Measurements from ENCODE around the gene RPP25. TPM values are rescaled to one million over a fixed set of nuclear protein-coding genes. Genes with fewer than 3 reads are reported as not detected.
A peak's percentile ranks its signal among the peaks of the same experiment; 100 is the strongest.

The RPP25 gene
- total and polyA plus RNA-seq, 2 of the 13 experiments (the other 11 are each of a cell fraction or from before 2014, with no cell fraction given): 0.05 to 0.11 TPM

DNA sequence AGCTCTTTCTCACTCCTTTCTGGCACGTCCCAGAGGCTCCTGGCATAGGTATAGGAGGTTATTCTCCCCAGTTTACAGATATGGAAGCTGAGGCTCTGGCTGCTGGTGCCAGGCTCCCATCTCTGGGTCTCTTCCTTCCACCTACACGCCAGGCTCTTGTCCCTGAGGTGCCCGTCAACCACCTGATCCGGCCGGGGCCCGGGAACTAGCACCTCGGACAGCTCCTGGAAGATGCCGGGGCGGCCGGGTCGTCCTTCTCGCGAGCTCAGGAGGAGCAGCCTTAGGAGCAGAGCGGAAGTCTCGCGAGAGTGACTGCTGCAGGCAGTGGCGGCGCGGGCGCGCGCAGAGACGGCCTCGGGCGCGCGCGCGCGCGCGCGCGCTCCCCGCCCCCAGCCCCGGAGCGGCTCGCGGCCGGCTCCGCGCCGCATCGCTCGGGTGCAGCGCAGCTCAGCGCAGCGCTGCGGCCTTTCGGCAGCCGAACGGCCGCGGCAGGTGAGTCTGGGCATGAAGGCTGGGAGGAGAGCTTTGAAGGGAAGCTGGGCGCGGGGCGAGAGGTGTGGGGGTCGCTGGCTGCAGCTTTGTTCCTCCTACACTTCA lies 38.7 kb upstream of the RPP25 start, which contains the start of gene SCAMP5 (continued):
- TF ChIP-seq, protein P1, sequence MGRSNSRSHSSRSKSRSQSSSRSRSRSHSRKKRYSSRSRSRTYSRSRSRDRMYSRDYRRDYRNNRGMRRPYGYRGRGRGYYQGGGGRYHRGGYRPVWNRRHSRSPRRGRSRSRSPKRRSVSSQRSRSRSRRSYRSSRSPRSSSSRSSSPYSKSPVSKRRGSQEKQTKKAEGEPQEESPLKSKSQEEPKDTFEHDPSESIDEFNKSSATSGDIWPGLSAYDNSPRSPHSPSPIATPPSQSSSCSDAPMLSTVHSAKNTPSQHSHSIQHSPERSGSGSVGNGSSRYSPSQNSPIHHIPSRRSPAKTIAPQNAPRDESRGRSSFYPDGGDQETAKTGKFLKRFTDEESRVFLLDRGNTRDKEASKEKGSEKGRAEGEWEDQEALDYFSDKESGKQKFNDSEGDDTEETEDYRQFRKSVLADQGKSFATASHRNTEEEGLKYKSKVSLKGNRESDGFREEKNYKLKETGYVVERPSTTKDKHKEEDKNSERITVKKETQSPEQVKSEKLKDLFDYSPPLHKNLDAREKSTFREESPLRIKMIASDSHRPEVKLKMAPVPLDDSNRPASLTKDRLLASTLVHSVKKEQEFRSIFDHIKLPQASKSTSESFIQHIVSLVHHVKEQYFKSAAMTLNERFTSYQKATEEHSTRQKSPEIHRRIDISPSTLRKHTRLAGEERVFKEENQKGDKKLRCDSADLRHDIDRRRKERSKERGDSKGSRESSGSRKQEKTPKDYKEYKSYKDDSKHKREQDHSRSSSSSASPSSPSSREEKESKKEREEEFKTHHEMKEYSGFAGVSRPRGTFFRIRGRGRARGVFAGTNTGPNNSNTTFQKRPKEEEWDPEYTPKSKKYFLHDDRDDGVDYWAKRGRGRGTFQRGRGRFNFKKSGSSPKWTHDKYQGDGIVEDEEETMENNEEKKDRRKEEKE (IDR thresholded peaks at IDR 0.05): no peak
- TF ChIP-seq, protein P2, sequence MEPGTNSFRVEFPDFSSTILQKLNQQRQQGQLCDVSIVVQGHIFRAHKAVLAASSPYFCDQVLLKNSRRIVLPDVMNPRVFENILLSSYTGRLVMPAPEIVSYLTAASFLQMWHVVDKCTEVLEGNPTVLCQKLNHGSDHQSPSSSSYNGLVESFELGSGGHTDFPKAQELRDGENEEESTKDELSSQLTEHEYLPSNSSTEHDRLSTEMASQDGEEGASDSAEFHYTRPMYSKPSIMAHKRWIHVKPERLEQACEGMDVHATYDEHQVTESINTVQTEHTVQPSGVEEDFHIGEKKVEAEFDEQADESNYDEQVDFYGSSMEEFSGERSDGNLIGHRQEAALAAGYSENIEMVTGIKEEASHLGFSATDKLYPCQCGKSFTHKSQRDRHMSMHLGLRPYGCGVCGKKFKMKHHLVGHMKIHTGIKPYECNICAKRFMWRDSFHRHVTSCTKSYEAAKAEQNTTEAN (CRISPR knock-in tag; conservative IDR thresholded peaks at IDR 0.05): peak; percentile 93
- peak; percentile 74 for TF ChIP-seq SIX4 (CRISPR knock-in tag; IDR thresholded peaks at IDR 0.05)
- no peak for TF ChIP-seq REXO4 (CRISPR knock-in tag; IDR thresholded peaks at IDR 0.05; ENCODE audit: borderline replicate concordance)
- peak; percentile 97 for TF ChIP-seq KLF15 (CRISPR knock-in tag; IDR thresholded peaks at IDR 0.05; ENCODE audit: borderline replicate concordance)
- TF ChIP-seq, protein P3, sequence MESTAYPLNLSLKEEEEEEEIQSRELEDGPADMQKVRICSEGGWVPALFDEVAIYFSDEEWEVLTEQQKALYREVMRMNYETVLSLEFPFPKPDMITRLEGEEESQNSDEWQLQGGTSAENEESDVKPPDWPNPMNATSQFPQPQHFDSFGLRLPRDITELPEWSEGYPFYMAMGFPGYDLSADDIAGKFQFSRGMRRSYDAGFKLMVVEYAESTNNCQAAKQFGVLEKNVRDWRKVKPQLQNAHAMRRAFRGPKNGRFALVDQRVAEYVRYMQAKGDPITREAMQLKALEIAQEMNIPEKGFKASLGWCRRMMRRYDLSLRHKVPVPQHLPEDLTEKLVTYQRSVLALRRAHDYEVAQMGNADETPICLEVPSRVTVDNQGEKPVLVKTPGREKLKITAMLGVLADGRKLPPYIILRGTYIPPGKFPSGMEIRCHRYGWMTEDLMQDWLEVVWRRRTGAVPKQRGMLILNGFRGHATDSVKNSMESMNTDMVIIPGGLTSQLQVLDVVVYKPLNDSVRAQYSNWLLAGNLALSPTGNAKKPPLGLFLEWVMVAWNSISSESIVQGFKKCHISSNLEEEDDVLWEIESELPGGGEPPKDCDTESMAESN (CRISPR knock-in tag; conservative IDR thresholded peaks at IDR 0.05): peak; percentile 77
- TF ChIP-seq PHF5A (CRISPR knock-in tag; IDR thresholded peaks at IDR 0.05; ENCODE audit: low read depth, unreplicated experiment): peak; percentile 62
- TF ChIP-seq AHR (CRISPR knock-in tag; IDR thresholded peaks at IDR 0.05): peak; percentile 96; the same call in 1 of the 2 replicates
- no peak for TF ChIP-seq ZNF101 (CRISPR knock-in tag; IDR thresholded peaks at IDR 0.05; ENCODE audit: borderline replicate concordance, low read depth)
- TF ChIP-seq ZNF333 (CRISPR knock-in tag; IDR thresholded peaks at IDR 0.05; ENCODE audit: borderline replicate concordance): peak; percentile 93; the same call in 1 of the 2 replicates
- TF ChIP-seq RAD21 (CRISPR knock-in tag; IDR thresholded peaks at IDR 0.05): no peak
- TF ChIP-seq SP5 (CRISPR knock-in tag; IDR thresholded peaks at IDR 0.05; ENCODE audit: borderline replicate concordance, low read depth): 0 out of 2 replicates have a peak, but pooled peaks have one; percentile 16
- TF ChIP-seq RFX1 (IDR thresholded peaks at IDR 0.05): no peak
- TF ChIP-seq, protein P4, sequence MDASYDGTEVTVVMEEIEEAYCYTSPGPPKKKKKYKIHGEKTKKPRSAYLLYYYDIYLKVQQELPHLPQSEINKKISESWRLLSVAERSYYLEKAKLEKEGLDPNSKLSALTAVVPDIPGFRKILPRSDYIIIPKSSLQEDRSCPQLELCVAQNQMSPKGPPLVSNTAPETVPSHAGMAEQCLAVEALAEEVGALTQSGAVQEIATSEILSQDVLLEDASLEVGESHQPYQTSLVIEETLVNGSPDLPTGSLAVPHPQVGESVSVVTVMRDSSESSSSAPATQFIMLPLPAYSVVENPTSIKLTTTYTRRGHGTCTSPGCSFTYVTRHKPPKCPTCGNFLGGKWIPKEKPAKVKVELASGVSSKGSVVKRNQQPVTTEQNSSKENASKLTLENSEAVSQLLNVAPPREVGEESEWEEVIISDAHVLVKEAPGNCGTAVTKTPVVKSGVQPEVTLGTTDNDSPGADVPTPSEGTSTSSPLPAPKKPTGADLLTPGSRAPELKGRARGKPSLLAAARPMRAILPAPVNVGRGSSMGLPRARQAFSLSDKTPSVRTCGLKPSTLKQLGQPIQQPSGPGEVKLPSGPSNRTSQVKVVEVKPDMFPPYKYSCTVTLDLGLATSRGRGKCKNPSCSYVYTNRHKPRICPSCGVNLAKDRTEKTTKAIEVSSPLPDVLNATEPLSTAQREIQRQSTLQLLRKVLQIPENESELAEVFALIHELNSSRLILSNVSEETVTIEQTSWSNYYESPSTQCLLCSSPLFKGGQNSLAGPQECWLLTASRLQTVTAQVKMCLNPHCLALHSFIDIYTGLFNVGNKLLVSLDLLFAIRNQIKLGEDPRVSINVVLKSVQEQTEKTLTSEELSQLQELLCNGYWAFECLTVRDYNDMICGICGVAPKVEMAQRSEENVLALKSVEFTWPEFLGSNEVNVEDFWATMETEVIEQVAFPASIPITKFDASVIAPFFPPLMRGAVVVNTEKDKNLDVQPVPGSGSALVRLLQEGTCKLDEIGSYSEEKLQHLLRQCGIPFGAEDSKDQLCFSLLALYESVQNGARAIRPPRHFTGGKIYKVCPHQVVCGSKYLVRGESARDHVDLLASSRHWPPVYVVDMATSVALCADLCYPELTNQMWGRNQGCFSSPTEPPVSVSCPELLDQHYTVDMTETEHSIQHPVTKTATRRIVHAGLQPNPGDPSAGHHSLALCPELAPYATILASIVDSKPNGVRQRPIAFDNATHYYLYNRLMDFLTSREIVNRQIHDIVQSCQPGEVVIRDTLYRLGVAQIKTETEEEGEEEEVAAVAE (CRISPR knock-in tag; IDR thresholded peaks at IDR 0.05; ENCODE audit: borderline replicate concordance): peak; percentile 85
- TF ChIP-seq, protein P5, sequence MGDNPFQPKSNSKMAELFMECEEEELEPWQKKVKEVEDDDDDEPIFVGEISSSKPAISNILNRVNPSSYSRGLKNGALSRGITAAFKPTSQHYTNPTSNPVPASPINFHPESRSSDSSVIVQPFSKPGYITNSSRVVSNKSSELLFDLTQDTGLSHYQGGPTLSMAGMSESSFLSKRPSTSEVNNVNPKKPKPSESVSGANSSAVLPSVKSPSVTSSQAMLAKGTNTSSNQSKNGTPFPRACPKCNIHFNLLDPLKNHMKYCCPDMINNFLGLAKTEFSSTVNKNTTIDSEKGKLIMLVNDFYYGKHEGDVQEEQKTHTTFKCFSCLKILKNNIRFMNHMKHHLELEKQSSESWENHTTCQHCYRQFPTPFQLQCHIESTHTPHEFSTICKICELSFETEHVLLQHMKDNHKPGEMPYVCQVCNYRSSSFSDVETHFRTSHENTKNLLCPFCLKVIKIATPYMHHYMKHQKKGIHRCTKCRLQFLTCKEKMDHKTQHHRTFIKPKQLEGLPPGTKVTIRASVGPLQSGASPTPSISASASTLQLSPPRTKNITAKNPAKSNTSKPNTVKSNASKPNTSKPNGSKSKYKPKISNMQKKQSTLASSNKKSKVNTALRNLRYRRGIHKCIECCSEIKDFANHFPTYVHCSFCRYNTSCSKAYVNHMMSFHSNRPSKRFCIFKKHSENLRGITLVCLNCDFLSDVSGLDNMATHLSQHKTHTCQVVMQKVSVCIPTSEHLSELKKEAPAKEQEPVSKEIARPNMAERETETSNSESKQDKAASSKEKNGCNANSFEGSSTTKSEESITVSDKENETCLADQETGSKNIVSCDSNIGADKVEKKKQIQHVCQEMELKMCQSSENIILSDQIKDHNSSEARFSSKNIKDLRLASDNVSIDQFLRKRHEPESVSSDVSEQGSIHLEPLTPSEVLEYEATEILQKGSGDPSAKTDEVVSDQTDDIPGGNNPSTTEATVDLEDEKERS (CRISPR knock-in tag; IDR thresholded peaks at IDR 0.05): 0 out of 2 replicates have a peak, but pooled peaks have one; percentile 49

Measured in HepG2 (cell line).